HepG2 (cell line): Measurements from ENCODE around the gene SLC2A10. TPM values are rescaled to one million over a fixed set of nuclear protein-coding genes. Genes with fewer than 3 reads are reported as not detected.

Experiments used
- CENPX ChIP-seq: sonication (generic); formaldehyde crosslinking; IDR thresholded peaks from 2 replicates; pipeline ENCODE4 v1.9.0; 2021; ENCODE audit warnings: mild to moderate bottlenecking, missing genetic modification reagents, moderate library complexity
- HNRNPK ChIP-seq: fragments of 200-400 bp; formaldehyde crosslinking; IDR thresholded peaks from 2 replicates; pipeline ENCODE4 v1.6.1; 2018; ENCODE audit warnings: low read length, low read depth, moderate library complexity, mild to moderate bottlenecking; ENCODE audit not compliant: poor library complexity, severe bottlenecking
- KLF16 ChIP-seq, 2 experiments: sonication (generic) in 1 of 2; formaldehyde crosslinking in 1 of 2; IDR thresholded peaks; 2 replicates each; pipeline versions ENCODE4 v1.6.1 to v1.8.0; 2016 to 2023; ENCODE audit warnings: missing genetic modification reagents in 2 of 2, missing compliant biosample characterization in 1 of 2
- MAFG ChIP-seq: sonication (generic); formaldehyde crosslinking; IDR thresholded peaks from 2 replicates; pipeline ENCODE4 v1.5.1; 2020; ENCODE audit warnings: mild to moderate bottlenecking, missing genetic modification reagents
- MYNN ChIP-seq: sonication (generic); formaldehyde crosslinking; IDR thresholded peaks from 2 replicates; pipeline ENCODE4 v1.4.0; 2020; ENCODE audit warnings: mild to moderate bottlenecking, low read depth, missing genetic modification reagents
- RFX5 ChIP-seq: IDR thresholded peaks from 2 replicates; pipeline ENCODE4 v1.6.1; 2011; ENCODE audit warnings: low read depth, low read length, improper control_type of control experiment
- TCF7 ChIP-seq: sonication (generic); IDR thresholded peaks from 2 replicates; pipeline ENCODE4 v1.6.1; 2016; ENCODE audit warnings: antibody characterized with exemption, low read depth
- ZFP90 ChIP-seq: sonication (generic); formaldehyde crosslinking; IDR thresholded peaks from 2 replicates; pipeline ENCODE4 v1.8.0; 2022; ENCODE audit warnings: missing genetic modification reagents, mild to moderate bottlenecking, inconsistent platforms, borderline replicate concordance
- ZNF333 ChIP-seq: sonication (generic); formaldehyde crosslinking; IDR thresholded peaks from 2 replicates; pipeline ENCODE4 v1.4.0; 2020; ENCODE audit warnings: mild to moderate bottlenecking, missing genetic modification reagents, borderline replicate concordance
- ZNF446 ChIP-seq: sonication (generic); formaldehyde crosslinking; IDR thresholded peaks from 2 replicates; pipeline ENCODE4 v1.5.0; 2020; ENCODE audit warnings: mild to moderate bottlenecking, missing genetic modification reagents
- ZNF660 ChIP-seq: sonication (generic); formaldehyde crosslinking; IDR thresholded peaks from 2 replicates; pipeline ENCODE4 v1.5.1; 2020; ENCODE audit warnings: mild to moderate bottlenecking, low read depth, missing genetic modification reagents, borderline replicate concordance
- ZNF781 ChIP-seq: sonication (generic); formaldehyde crosslinking; IDR thresholded peaks from 2 replicates; pipeline ENCODE4 v1.5.1; 2020; ENCODE audit warnings: borderline replicate concordance, mild to moderate bottlenecking, missing genetic modification reagents; ENCODE audit errors: not compliant biosample characterization
- ZNF879 ChIP-seq: sonication (generic); formaldehyde crosslinking; IDR thresholded peaks from 2 replicates; pipeline ENCODE4 v1.8.1; 2023; ENCODE audit warnings: missing genetic modification reagents
- ZSCAN22 ChIP-seq: sonication (generic); formaldehyde crosslinking; IDR thresholded peaks from 2 replicates; pipeline ENCODE4 v1.4.0; 2020; ENCODE audit warnings: mild to moderate bottlenecking, missing genetic modification reagents
- polyA plus RNA-seq, 8 experiments: library from polyadenylated mRNA; depleted of rRNA in 3 of 8; stranded (reverse) in 7 of 8; unstranded in 1 of 8; fragments of >200 nt; fragmentation: Illumina TruSeq in 4 of 8; extraction: Trizol in 4 of 8; gene quantifications; 2 replicates each; pipeline versions ENCODE4 v1.2.1 to v1.2.3, GENCODE V29; 2011 to 2016; ENCODE audit warnings: low read depth in 4 of 8, missing spikeins in 1 of 8, mixed read lengths in 1 of 8; ENCODE audit not compliant: insufficient read depth in 1 of 8
- total RNA-seq, 5 experiments: library from RNA; depleted of rRNA; stranded (reverse); fragments of >200 nt; fragmentation: Illumina TruSeq; extraction: Trizol; gene quantifications; 2 replicates each; pipeline ENCODE4 v1.2.3, GENCODE V29; 2016; ENCODE audit warnings: low read depth in 1 of 5
- TF ChIP-seq, protein P1 (sequence below): sonication (generic); formaldehyde crosslinking; IDR thresholded peaks from 2 replicates; pipeline ENCODE4 v1.8.1; 2023; ENCODE audit warnings: mild to moderate bottlenecking, missing genetic modification reagents, borderline replicate concordance
- TF ChIP-seq, protein P2 (sequence below): fragments of 450-650 bp; IDR thresholded peaks from 2 replicates; pipeline ENCODE4 v1.6.1; 2017; ENCODE audit warnings: mild to moderate bottlenecking
- TF ChIP-seq, protein P3 (sequence below): IDR thresholded peaks from 2 replicates; pipeline ENCODE4 v1.4.0; 2020; ENCODE audit warnings: mild to moderate bottlenecking, missing genetic modification reagents
- TF ChIP-seq, protein P4 (sequence below): sonication (generic); formaldehyde crosslinking; IDR thresholded peaks from 2 replicates; pipeline ENCODE4 v1.4.0; 2020; ENCODE audit warnings: missing genetic modification reagents

SLC2A10 gene
- total and polyA plus RNA-seq, 2 of the 13 experiments (the other 11 are each of a cell fraction or from before 2014, with no cell fraction given): 16.0 to 18.4 TPM

DNA sequence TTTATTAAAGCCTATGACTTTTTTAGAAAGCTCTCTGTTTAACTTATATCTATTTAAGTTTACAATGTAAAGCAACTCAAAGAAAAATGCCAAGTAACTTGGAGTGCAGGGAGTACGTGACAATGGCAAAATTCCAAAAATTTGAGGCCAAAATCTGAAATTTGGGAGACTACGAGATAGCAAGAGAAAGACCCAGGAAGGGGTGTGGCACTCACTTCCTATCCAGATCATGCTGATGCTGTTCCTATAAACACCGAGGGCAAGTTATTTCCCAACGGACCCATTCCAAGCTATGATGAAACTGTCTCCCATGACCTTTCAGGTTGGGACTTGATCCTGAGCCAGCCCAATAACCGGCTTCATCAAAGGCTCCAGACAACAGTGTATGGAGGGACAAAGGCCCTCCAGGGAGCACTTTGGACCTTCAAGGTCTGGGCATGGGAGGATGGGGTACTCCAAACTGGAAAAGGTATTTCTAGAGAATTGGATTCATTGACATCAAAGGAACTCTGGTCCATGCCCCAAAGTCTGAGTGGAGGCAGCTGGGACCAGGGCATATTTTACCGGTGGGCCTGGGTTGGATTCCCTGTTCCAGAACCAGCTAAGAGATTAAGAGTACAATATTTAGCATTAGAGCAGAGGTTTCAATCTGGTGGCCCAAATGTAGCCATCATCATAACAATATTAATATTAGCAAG, 42.5 kb upstream of the SLC2A10 start (continued):
- TF ChIP-seq RFX5 (0 out of 2 replicates have a peak, but pooled peaks have one; percentile 52), MYNN (CRISPR knock-in tag) (peak; percentile 92; the same call in 1 of the 2 replicates), HNRNPK (no peak), CENPX (CRISPR knock-in tag) (no peak), MAFG (CRISPR knock-in tag) (no peak), KLF16 (CRISPR knock-in tag; IDR thresholded peaks at IDR 0.05) (peak in 1 of 2 experiments; percentile 100; a peak in 2 of 4 replicates), ZNF879 (CRISPR knock-in tag) (no peak), ZNF333 (CRISPR knock-in tag) (no peak; the same call in 1 of the 2 replicates), ZSCAN22 (CRISPR knock-in tag) (peak; percentile 85; the same call in 1 of the 2 replicates), ZNF660 (CRISPR knock-in tag) (no peak), TCF7 (peak; percentile 100), ZNF446 (no peak), ZFP90 (CRISPR knock-in tag) (peak; percentile 99), ZNF781 (CRISPR knock-in tag) (peak; percentile 92)
- TF ChIP-seq, protein P1, sequence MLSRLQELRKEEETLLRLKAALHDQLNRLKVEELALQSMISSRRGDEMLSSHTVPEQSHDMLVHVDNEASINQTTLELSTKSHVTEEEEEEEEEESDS: peak; percentile 83; the same call in 1 of the 2 replicates
- TF ChIP-seq, protein P2, sequence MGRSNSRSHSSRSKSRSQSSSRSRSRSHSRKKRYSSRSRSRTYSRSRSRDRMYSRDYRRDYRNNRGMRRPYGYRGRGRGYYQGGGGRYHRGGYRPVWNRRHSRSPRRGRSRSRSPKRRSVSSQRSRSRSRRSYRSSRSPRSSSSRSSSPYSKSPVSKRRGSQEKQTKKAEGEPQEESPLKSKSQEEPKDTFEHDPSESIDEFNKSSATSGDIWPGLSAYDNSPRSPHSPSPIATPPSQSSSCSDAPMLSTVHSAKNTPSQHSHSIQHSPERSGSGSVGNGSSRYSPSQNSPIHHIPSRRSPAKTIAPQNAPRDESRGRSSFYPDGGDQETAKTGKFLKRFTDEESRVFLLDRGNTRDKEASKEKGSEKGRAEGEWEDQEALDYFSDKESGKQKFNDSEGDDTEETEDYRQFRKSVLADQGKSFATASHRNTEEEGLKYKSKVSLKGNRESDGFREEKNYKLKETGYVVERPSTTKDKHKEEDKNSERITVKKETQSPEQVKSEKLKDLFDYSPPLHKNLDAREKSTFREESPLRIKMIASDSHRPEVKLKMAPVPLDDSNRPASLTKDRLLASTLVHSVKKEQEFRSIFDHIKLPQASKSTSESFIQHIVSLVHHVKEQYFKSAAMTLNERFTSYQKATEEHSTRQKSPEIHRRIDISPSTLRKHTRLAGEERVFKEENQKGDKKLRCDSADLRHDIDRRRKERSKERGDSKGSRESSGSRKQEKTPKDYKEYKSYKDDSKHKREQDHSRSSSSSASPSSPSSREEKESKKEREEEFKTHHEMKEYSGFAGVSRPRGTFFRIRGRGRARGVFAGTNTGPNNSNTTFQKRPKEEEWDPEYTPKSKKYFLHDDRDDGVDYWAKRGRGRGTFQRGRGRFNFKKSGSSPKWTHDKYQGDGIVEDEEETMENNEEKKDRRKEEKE: no peak
- TF ChIP-seq, protein P3, sequence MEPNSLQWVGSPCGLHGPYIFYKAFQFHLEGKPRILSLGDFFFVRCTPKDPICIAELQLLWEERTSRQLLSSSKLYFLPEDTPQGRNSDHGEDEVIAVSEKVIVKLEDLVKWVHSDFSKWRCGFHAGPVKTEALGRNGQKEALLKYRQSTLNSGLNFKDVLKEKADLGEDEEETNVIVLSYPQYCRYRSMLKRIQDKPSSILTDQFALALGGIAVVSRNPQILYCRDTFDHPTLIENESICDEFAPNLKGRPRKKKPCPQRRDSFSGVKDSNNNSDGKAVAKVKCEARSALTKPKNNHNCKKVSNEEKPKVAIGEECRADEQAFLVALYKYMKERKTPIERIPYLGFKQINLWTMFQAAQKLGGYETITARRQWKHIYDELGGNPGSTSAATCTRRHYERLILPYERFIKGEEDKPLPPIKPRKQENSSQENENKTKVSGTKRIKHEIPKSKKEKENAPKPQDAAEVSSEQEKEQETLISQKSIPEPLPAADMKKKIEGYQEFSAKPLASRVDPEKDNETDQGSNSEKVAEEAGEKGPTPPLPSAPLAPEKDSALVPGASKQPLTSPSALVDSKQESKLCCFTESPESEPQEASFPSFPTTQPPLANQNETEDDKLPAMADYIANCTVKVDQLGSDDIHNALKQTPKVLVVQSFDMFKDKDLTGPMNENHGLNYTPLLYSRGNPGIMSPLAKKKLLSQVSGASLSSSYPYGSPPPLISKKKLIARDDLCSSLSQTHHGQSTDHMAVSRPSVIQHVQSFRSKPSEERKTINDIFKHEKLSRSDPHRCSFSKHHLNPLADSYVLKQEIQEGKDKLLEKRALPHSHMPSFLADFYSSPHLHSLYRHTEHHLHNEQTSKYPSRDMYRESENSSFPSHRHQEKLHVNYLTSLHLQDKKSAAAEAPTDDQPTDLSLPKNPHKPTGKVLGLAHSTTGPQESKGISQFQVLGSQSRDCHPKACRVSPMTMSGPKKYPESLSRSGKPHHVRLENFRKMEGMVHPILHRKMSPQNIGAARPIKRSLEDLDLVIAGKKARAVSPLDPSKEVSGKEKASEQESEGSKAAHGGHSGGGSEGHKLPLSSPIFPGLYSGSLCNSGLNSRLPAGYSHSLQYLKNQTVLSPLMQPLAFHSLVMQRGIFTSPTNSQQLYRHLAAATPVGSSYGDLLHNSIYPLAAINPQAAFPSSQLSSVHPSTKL (CRISPR knock-in tag): peak; percentile 100
- TF ChIP-seq, protein P4, sequence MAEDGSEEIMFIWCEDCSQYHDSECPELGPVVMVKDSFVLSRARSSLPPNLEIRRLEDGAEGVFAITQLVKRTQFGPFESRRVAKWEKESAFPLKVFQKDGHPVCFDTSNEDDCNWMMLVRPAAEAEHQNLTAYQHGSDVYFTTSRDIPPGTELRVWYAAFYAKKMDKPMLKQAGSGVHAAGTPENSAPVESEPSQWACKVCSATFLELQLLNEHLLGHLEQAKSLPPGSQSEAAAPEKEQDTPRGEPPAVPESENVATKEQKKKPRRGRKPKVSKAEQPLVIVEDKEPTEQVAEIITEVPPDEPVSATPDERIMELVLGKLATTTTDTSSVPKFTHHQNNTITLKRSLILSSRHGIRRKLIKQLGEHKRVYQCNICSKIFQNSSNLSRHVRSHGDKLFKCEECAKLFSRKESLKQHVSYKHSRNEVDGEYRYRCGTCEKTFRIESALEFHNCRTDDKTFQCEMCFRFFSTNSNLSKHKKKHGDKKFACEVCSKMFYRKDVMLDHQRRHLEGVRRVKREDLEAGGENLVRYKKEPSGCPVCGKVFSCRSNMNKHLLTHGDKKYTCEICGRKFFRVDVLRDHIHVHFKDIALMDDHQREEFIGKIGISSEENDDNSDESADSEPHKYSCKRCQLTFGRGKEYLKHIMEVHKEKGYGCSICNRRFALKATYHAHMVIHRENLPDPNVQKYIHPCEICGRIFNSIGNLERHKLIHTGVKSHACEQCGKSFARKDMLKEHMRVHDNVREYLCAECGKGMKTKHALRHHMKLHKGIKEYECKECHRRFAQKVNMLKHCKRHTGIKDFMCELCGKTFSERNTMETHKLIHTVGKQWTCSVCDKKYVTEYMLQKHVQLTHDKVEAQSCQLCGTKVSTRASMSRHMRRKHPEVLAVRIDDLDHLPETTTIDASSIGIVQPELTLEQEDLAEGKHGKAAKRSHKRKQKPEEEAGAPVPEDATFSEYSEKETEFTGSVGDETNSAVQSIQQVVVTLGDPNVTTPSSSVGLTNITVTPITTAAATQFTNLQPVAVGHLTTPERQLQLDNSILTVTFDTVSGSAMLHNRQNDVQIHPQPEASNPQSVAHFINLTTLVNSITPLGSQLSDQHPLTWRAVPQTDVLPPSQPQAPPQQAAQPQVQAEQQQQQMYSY (CRISPR knock-in tag): peak; percentile 84
